ENCODE data around the gene KIAA0408. TPM values are rescaled to one million over a fixed set of nuclear protein-coding genes. Genes with fewer than 3 reads are reported as not detected.

The KIAA0408 gene
- polyA plus RNA-seq, 1 donor from 2014 or later, result 0.76 TPM

Other genes with a start within 250 kb of the KIAA0408 start
- 16.4 TPM for gene RNF146, start 192.5 kb downstream of the KIAA0408 start, polyA plus RNA-seq
- 77.5 TPM for gene ECHDC1, start 115.8 kb downstream of the KIAA0408 start, polyA plus RNA-seq
- not detected for gene C6orf58, start 117.8 kb upstream of the KIAA0408 start, polyA plus RNA-seq